ENCODE data around the gene NDUFB11.

DNA sequence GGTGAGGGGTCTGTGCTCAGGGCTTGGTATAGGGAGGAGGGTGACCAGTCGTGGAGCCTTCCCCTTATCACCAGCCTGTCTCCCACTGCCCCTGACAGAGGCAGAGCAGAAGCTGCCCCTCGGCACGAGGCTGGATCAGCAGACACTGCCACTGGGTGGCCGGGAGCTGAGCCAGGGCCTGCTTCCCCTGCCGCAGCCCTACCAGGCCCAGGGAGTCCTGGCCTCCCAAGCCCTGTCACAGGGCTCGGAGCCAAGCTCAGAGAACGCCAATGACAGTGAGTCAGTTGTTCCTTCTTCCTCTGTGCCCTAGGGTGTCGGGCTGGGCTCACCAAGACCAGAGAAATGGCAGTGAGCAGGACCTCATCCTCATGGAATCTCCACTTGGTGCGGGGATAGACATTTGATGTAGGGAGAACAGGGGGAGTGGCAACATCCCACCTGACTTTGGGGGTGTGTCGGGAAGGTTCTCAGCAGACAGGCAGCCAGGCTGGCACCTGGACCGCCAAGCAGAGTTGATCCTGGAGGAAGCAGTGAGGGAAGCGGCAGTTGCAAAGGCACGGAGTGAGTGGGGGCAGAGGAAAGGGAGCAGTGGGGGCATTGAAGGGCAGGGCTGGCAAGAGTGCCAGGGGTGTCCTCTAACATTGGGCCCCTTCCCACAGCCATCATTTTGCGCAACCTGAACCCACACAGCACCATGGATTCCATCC, 34.9 kb upstream of the NDUFB11 start:
- TF ChIP-seq RAD21 (IDR thresholded peaks at IDR 0.05; ENCODE audit: low read depth) (no peak), YY1 (IDR thresholded peaks at IDR 0.05; ENCODE audit: extremely low read depth, insufficient replicate concordance, low read depth, low read length) (no peak), JUND (IDR thresholded peaks at IDR 0.05) (no peak), ZFX (IDR thresholded peaks at IDR 0.05) (no peak)
